Psoas muscle (tissue), 8 donors: ENCODE results near the gene TBC1D28. TPM values are rescaled to one million over a fixed set of nuclear protein-coding genes. Genes with fewer than 3 reads are reported as not detected.
"Not testable (repeated sequence)": the region's sequence is repeated elsewhere in the genome, so short reads cannot be mapped to it uniquely, and the experiment has no call there.

Experiments
- ATAC-seq, 4 donors: fragments of 200-7000 bp; cut with Tn5 transposase; one replicate each; pipeline ENCODE4 v1.9.1; 2020; ENCODE audit warnings: moderate library complexity in 3 of 4, mild to moderate bottlenecking in 2 of 4
- DNase-seq, 2 donors: peaks; one replicate each; pipeline ENCODE4 v3.0.0-alpha.2; 2020
- H3K27ac ChIP-seq: fragments of 200-600 bp; one replicate; pipeline ENCODE4 v1.8.0; 2022
- H3K27me3 ChIP-seq, 3 donors: fragments of 200-600 bp in 1 of 3; one replicate each; pipeline versions ENCODE4 v1.6.1 to v1.8.0; 2013 to 2022; ENCODE audit warnings: low read length in 2 of 3, mild to moderate bottlenecking in 2 of 3, moderate library complexity in 1 of 3; ENCODE audit not compliant: insufficient read depth in 3 of 3
- H3K36me3 ChIP-seq, 2 donors: fragments of 200-600 bp in 1 of 2; one replicate each; pipeline versions ENCODE4 v1.6.1 to v1.8.0; 2013 to 2022; ENCODE audit warnings: low read depth in 1 of 2, mild to moderate bottlenecking in 1 of 2, moderate library complexity in 1 of 2; ENCODE audit not compliant: insufficient read depth in 1 of 2
- H3K4me1 ChIP-seq: fragments of 200-600 bp; one replicate; pipeline ENCODE4 v1.8.0; 2022
- H3K4me3 ChIP-seq: fragments of 200-600 bp; one replicate; pipeline ENCODE4 v1.8.0; 2022; ENCODE audit warnings: mild to moderate bottlenecking
- H3K9me3 ChIP-seq: fragments of 200-600 bp; one replicate; pipeline ENCODE4 v1.8.0; 2022
- CTCF ChIP-seq: fragments of 200-600 bp; IDR thresholded peaks from one replicate; pipeline ENCODE4 v1.8.0; 2022; ENCODE audit warnings: antibody characterized with exemption
- whole genome bisulfite sequencing, 3 donors: extraction: QIAGEN DNeasy Blood & Tissue Kit; methylation state at CpG; one replicate each; pipeline versions ENCODE4 v1.1.6 to v1.1.7; 2013; 5-methylcytosine and 5-hydroxymethylcytosine counted together
- intact Hi-C, 2 donors: fragments of 100-400 bp; cut with DNase I; formaldehyde crosslinking; loops; one replicate each; pipeline versions ENCODE4 v1.11.0 to v1.14.2; 2022
- polyA plus RNA-seq, 3 donors: library from polyadenylated mRNA; stranded (reverse); fragments of 200-250 nt; gene quantifications; one replicate each; pipeline ENCODE4 v1.2.3, GENCODE V29; 2013
- total RNA-seq, 4 donors: library from RNA; stranded (reverse); fragmentation: NEBNext Ultra II Directional in 2 of 4; extraction: Animal tissue kit (Norgen Biotek cat#: 25700) in 2 of 4; gene quantifications; one replicate each; pipeline versions ENCODE4 v1.2.1 to v1.2.4, GENCODE V29; 2021 to 2023
- donor health status: healthy with polysubstance abuse.
- donor health status: DM: no; HTN: no; CAD: no; lungs with moderate emphysema.
- donor health status: Bipolar disorder and iron deficiency.
- donor health status: healthy.
- donor health status: DM: yes; HTN: yes; CAD: no.
- donor health status: DM: no; HTN: no; CAD: no.
- donor health status: DM: no; HTN: no; CAD: no.
- donor health status: DM: yes; HTN: yes; CAD: no.

TBC1D28 gene
- total and polyA plus RNA-seq, 7 donors: not detected

GRCh38 chr17:18650094-18650493 is 5.9 kb upstream of the TBC1D28 start:
- H3K27me3 ChIP-seq, DNase-seq, H3K9me3 ChIP-seq, intact Hi-C loops, H3K27ac ChIP-seq, ATAC-seq, H3K36me3 ChIP-seq, H3K4me1 ChIP-seq, H3K4me3 ChIP-seq: not testable (repeated sequence)
- WGBS, 3 donors: 49 to 61% (median 50%) methylated on average over 16 to 23 of the region's 23 CpGs

- WGBS, 3 donors: 61 to 70% (median 65%) methylated on average over 3 to 4 of the region's 6 CpGs
- H3K4me1 ChIP-seq, H3K36me3 ChIP-seq, H3K4me3 ChIP-seq, H3K27me3 ChIP-seq, H3K27ac ChIP-seq, ATAC-seq, H3K9me3 ChIP-seq, intact Hi-C loops, DNase-seq: not testable (repeated sequence)
Measured at GRCh38 chr17:18643124-18643523, 1.1 kb downstream of the TBC1D28 start.

- ATAC-seq, H3K27ac ChIP-seq, DNase-seq, H3K4me3 ChIP-seq, intact Hi-C loops, H3K4me1 ChIP-seq, H3K36me3 ChIP-seq, H3K9me3 ChIP-seq: not testable (repeated sequence)
- 92 to 94% (median 92%) methylated on average over 13 of the region's 13 CpGs for WGBS, 3 donors
- peaks cover 0 to 15% (median 8%) of the 10 kb centered on the region in 3 donors for H3K27me3 ChIP-seq
Measured at GRCh38 chr17:18638357-18638756, 5.8 kb downstream of the TBC1D28 start.

GRCh38 chr17:18636237-18636636 is 8.0 kb downstream of the TBC1D28 start:
- 67 to 79% (median 67%) methylated on average over 7 of the region's 7 CpGs for WGBS, 3 donors
- H3K4me3 ChIP-seq, H3K9me3 ChIP-seq, H3K27ac ChIP-seq, intact Hi-C loops, H3K36me3 ChIP-seq, H3K4me1 ChIP-seq, DNase-seq, ATAC-seq: not testable (repeated sequence)
- H3K27me3 ChIP-seq: peaks cover 0 to 15% (median 8%) of the 10 kb centered on the region in 3 donors

- H3K27ac ChIP-seq, DNase-seq, H3K36me3 ChIP-seq, H3K4me3 ChIP-seq, H3K4me1 ChIP-seq, H3K9me3 ChIP-seq, intact Hi-C loops: not testable (repeated sequence)
- WGBS, 3 donors: 60 to 73% (median 71%) methylated on average over 3 to 7 of the region's 7 CpGs
- H3K27me3 ChIP-seq: peaks cover 0 to 15% (median 8%) of the 10 kb centered on the region in 3 donors
- peak in 1 of 4 donors; percentile 48 for ATAC-seq
Measured at GRCh38 chr17:18635773-18636172, 8.4 kb downstream of the TBC1D28 start.

- intact Hi-C loops, H3K4me1 ChIP-seq, H3K36me3 ChIP-seq, DNase-seq, H3K9me3 ChIP-seq, H3K27ac ChIP-seq: not testable (repeated sequence)
- ATAC-seq: peak in 1 of 4 donors; percentile 19
- WGBS, 3 donors: 5 to 6% (median 6%) methylated on average over 37 to 56 of the region's 56 CpGs
- peaks cover 0 to 15% (median 8%) of the 10 kb centered on the region in 3 donors for H3K27me3 ChIP-seq
- peak overlapping the region; percentile 53 for H3K4me3 ChIP-seq
Measured at GRCh38 chr17:18634550-18635263, 9.5 kb downstream of the TBC1D28 start.

- Histone ChIP-seq H3K36me3 (no peaks in the 10 kb centered on the region), H3K9me3 (no peaks in the 10 kb centered on the region), H3K4me3 (peak overlapping the region; percentile 56), H3K27me3 (no peaks in the 10 kb centered on the region), H3K4me1 (no peaks in the 10 kb centered on the region), H3K27ac (no peak overlapping the region)
- ATAC-seq (no peak), DNase-seq (no peak)
- 82 to 84% (median 83%) methylated on average over 12 of the region's 12 CpGs for WGBS, 3 donors
- no peak for TF ChIP-seq CTCF
- intact Hi-C loops: no loop called here
Measured at GRCh38 chr17:18626152-18626870, 17.9 kb downstream of the TBC1D28 start.
